Measurements from ENCODE around the gene DPEP1.
"Not testable (repeated sequence)": the region's sequence is repeated elsewhere in the genome, so short reads cannot be mapped to it uniquely, and the experiment has no call there.

The DPEP1 gene

GRCh38 chr16:89656435-89657121 is 43.1 kb downstream of the DPEP1 start:
- DNase-seq = no peak

GRCh38 chr16:89657442-89658220 is 44.2 kb downstream of the DPEP1 start, which contains the start of the genes CHMP1A and SPATA33:
CHMP1A (minus strand) TSS chr16:89657708; CDS start chr16:89657588, 120 bp downstream.
SPATA33 (plus strand) TSS chr16:89657836; CDS start chr16:89657912, 76 bp downstream.
- peak; percentile 72 to 85 for DNase-seq

- DNase-seq = peak in 1 of 2 experiments; percentile 15
Measured at GRCh38 chr16:89658221-89658879, 44.9 kb downstream of the DPEP1 start.

GRCh38 chr16:89660146-89660545 is 46.7 kb downstream of the DPEP1 start:
- DNase-seq = no peak

DNA sequence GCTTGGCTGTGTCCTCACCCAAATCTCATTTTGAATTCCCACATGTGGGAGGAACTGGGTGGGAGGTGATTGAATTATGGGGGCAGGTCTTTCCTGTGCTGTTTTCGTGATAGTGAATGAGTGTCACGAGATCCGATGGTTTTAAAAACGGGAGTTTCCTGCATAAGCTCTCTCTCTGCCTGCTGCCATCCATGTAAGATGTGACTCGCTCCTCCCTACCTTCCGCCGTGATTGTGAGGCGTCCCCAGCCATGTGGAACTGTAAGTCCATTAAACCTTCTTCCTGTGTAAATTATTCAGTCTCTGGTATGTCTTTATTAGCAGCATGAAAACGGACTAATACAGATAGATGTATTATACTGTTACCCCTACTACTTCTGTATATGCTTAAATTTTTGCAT is 47.8 kb downstream of the DPEP1 start:
- DNase-seq = no peak

DNA sequence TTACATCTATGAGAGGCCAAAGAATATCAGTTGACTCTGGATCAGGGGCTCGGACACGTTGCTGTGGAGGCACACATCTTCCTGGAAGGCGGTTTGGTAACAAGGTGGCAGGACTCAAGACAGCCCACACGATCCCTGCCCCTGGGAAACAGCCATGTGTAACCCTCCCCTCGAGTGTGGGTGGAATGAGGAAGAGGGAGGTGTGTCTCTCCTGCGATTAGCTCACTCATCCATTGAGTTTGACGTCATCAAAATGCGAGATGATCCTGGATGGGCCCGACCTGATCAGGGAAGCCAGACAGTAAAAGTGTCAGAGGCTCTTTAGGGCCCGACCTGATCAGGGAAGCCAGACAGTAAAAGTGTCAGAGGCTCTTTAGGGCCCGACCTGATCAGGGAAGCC is 50.8 kb downstream of the DPEP1 start:
- DNase-seq = not testable (repeated sequence)

GRCh38 chr16:89667000-89667399 is 53.6 kb downstream of the DPEP1 start:
- peak in 1 of 2 experiments; percentile 5 for DNase-seq

DNA sequence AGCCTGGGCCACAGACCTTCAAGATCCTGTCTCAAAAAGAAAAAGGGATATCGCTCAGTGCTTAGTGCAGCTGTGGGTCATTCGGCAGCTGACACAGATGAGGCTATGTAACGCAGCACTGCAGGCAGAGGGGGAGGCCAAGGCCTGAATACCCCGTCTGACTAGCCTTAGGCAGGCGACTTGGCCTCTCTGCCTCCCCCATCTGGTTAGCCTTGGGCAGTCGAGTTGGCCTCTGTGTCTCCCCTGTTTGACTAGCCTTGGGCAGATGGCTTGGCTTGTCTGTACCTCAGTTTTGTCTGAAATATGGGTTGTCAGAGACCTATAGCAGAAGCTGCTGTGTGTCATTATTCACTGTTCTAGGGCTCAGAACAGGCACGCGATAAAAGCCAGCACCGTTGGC is 54.2 kb downstream of the DPEP1 start:
- no peak for DNase-seq

DNA sequence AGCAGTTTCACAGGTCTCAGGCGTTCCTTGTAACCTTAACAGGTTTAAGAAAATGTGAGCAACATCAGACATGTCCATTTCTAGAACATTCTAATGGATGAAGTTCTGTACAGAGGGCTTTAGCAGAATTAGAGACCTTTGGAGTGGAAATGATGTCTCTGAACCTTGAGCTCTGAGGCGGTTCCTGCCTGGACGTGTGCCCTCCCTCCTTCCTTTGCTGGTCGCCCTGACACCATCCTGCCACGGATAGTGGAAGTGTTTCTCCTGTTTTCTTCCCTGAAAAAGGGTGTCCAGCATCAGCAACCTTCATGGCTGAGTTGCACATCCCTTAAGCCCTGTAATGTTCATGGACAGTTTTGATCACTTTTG is 55.3 kb downstream of the DPEP1 start:
- DNase-seq = no peak

DNA sequence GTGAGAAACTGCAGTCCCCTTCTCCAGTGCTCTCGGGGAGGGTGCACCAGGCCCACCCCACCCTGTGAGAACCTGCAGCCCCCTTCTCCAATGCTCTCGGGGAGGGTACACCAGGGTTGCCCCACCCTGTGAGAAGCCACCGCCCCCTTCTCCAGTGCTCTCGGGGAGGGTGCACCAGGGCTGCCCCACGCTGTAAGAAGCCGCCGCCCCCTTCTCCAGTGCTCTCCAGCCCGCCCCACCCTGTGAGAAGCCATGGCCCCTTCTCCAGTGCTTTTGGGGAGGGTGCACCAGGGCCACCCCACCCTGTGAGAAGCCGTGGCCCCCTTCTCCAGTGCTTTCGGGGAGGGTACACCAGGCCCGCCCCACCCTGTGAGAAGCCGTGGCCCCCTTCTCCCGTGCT is 56.3 kb downstream of the DPEP1 start:
- DNase-seq = no peak

- DNase-seq = no peak
Measured at GRCh38 chr16:89670496-89671431, 57.3 kb downstream of the DPEP1 start.

GRCh38 chr16:89671565-89671964 is 58.1 kb downstream of the DPEP1 start:
- not testable (repeated sequence) for DNase-seq

DNA sequence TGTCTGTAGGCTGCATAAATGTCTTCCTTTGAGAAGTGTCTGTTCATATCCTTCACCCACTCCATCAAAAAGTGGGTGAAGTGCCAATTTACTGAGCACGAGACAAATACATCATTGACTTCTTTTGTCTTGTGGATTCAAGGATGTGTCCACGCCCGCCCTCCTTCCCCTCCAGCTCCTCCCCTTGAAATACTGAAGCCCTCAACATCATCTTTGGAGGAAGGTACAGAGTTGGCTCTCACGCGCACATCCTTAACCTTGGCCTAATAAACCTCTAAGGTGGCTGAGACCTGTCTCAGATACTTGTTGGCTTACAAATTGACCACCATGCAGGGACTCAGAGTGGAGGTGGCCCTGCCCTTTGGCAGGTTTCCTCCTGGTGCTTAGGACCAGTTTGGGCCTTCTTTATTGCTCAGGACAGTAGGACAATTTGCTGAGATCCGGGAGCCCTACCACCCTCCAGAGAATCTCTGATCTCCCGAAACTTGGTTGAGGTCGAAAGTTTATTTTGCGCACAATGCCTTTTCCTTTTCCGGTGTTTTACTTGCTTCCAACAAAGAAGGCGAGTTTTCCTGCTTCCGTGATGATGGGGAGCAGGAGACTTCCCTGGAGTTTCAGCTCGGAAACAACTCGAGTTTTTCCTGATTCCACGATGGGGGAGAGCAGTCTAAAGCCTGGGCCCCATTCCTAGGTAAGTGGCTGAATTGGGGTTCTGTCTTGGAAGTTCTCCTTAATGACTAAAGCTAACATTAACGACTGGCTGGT is 58.9 kb downstream of the DPEP1 start:
- DNase-seq = no peak

- DNase-seq = no peak
Measured at GRCh38 chr16:89678258-89678657, 64.8 kb downstream of the DPEP1 start.

GRCh38 chr16:89685916-89686315 is 72.5 kb downstream of the DPEP1 start:
- no peak for DNase-seq

DNA sequence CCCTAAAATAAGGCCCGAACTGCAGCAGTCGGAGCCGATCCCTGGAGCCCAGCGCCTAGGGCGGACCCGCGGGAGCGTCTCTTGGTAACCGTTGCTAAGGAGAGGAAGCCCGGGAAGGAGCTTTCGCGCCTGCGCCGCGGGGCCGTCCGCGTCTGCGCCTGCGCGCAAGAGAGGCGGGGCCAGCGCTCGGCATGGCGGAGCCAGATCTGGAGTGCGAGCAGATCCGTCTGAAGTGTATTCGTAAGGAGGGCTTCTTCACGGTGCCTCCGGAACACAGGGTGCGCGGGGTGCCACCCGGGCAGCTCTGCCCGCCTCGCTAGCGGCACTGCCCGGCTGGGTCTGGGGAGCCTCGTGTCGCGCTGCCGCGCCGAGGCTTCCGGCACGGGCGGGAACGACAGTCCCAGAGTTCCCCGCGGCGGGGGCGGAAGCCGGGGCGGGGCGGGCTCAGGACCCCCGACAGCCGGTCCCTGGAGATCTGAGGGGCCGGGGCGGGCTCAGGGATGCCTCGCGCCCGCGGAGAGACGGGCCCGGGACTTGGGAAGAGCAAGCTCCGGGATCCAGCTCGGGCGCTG is 73.2 kb downstream of the DPEP1 start, which contains the start of gene CDK10:
Gene CDK10, plus strand, starts transcription at position 170 of the 572 bp plus-strand sequence. Its CDS starts 22 bp downstream, at position 192.
- DNase-seq = peak; percentile 65 to 70

GRCh38 chr16:89687092-89687940 is 73.9 kb downstream of the DPEP1 start:
- DNase-seq = peak in 1 of 2 experiments; percentile 46
